NK-92 treated with Interleukin-12 subunit alpha and Interleukin-12 subunit beta, amount 100 ng/mL, for 24 hours (cell line): Measurements from ENCODE around the gene GTF3C5.
A peak's percentile ranks its signal among the peaks of the same experiment; 100 is the strongest.
"Not testable (repeated sequence)": the region's sequence is repeated elsewhere in the genome, so short reads cannot be mapped to it uniquely, and the experiment has no call there.

Source experiments
- DNase-seq: peaks from one replicate; lab custom pipeline; 2025; lab: John Stamatoyannopoulos, UW

Gene GTF3C5

GRCh38 chr9:132996526-132996925 is 34.3 kb upstream of the GTF3C5 start:
- DNase-seq, result no peak

- DNase-seq, result no peak
Observed at GRCh38 chr9:132997591-132997990, 33.2 kb upstream of the GTF3C5 start.

GRCh38 chr9:132998221-132998620 is 32.6 kb upstream of the GTF3C5 start:
- DNase-seq, result not testable (repeated sequence)

- DNase-seq, result no peak
Observed at GRCh38 chr9:132998831-132999635, 31.8 kb upstream of the GTF3C5 start.

- no peak for DNase-seq
Observed at GRCh38 chr9:133002147-133003070, 28.4 kb upstream of the GTF3C5 start.

GRCh38 chr9:133003071-133003461 is 27.7 kb upstream of the GTF3C5 start:
- no peak for DNase-seq

- no peak for DNase-seq
Observed at GRCh38 chr9:133003671-133004090, 27.1 kb upstream of the GTF3C5 start.

- no peak for DNase-seq
Observed at GRCh38 chr9:133004091-133004998, 26.5 kb upstream of the GTF3C5 start.

- DNase-seq, result no peak
Observed at GRCh38 chr9:133004999-133005760, 25.6 kb upstream of the GTF3C5 start.

GRCh38 chr9:133005957-133006356 is 24.8 kb upstream of the GTF3C5 start:
- no peak for DNase-seq

GRCh38 chr9:133006731-133007352 is 24.0 kb upstream of the GTF3C5 start:
- no peak for DNase-seq

- DNase-seq, result no peak
Observed at GRCh38 chr9:133008406-133008805, 22.4 kb upstream of the GTF3C5 start.

GRCh38 chr9:133008824-133009223 is 22.0 kb upstream of the GTF3C5 start:
- DNase-seq, result no peak

- no peak for DNase-seq
Observed at GRCh38 chr9:133009906-133010582, 20.8 kb upstream of the GTF3C5 start.

- no peak for DNase-seq
Observed at GRCh38 chr9:133014696-133015095, 16.1 kb upstream of the GTF3C5 start.

GRCh38 chr9:133023117-133023890 is 7.5 kb upstream of the GTF3C5 start:
- DNase-seq, result peak; percentile 18

GRCh38 chr9:133026426-133026825 is 4.4 kb upstream of the GTF3C5 start:
- DNase-seq, result no peak

- no peak for DNase-seq
Observed at GRCh38 chr9:133027134-133027533, 3.7 kb upstream of the GTF3C5 start.

- DNase-seq, result no peak
Observed at GRCh38 chr9:133028221-133028620, 2.6 kb upstream of the GTF3C5 start.
